Panc1 (cell line): ENCODE data around the gene GZF1. TPM values are rescaled to one million over a fixed set of nuclear protein-coding genes. Genes with fewer than 3 reads are reported as not detected.

Experiments used
- ATAC-seq: fragments of 200-7000 bp; cut with Tn5 transposase; 2 replicates; pipeline ENCODE4 v1.9.1; 2020; ENCODE audit warnings: mild to moderate bottlenecking, moderate library complexity
- BruUV-seq: library from RNA; stranded (reverse); fragments of 400-500 nt; replicated peaks from 2 replicates; lab custom pipeline; 2021; lab: Mats Ljungman, UMichigan
- CTCF ChIA-PET: fragments of 300-600 bp; sonication (Branson Sonifier 250); formaldehyde crosslinking; loops from one replicate; lab custom pipeline; 2022; ENCODE audit warnings: antibody characterized with exemption; lab: Charles Lee
- POLR2A ChIA-PET: fragments of 300-600 bp; sonication (Branson Sonifier 250); formaldehyde crosslinking; loops from one replicate; lab custom pipeline; 2022; ENCODE audit warnings: antibody characterized with exemption; lab: Charles Lee
- DNase-seq: peaks from one replicate; pipeline ENCODE4 v3.0.0-alpha.2; 2010; ENCODE audit warnings: low read depth, low spot score
- H3K27ac ChIP-seq: 2 replicates; pipeline ENCODE4 v1.5.1; 2011; ENCODE audit warnings: mild to moderate bottlenecking, low read length, inconsistent platforms
- H3K27me3 ChIP-seq: fragments of 200-500 bp; sonication (Bioruptor generic); 2 replicates; pipeline ENCODE4 v1.6.0; 2014; ENCODE audit warnings: low read length, inconsistent platforms; ENCODE audit not compliant: control insufficient read depth, insufficient read depth
- H3K36me3 ChIP-seq: fragments of 200-500 bp; sonication (Bioruptor generic); 2 replicates; pipeline ENCODE4 v1.5.1; 2014; ENCODE audit warnings: inconsistent platforms, mild to moderate bottlenecking, low read length, moderate library complexity; ENCODE audit not compliant: control insufficient read depth, insufficient read depth
- H3K4me1 ChIP-seq: 2 replicates; pipeline ENCODE4 v1.5.1; 2011; ENCODE audit warnings: inconsistent platforms, mild to moderate bottlenecking, low read length, moderate library complexity; ENCODE audit not compliant: control insufficient read depth, insufficient read depth
- H3K4me3 ChIP-seq, 2 experiments: 2 replicates each; pipeline ENCODE4 v1.5.1; 2011 to 2012; ENCODE audit warnings: low read depth in 2 of 2, low read length in 2 of 2, mild to moderate bottlenecking in 2 of 2, inconsistent platforms in 1 of 2, moderate library complexity in 1 of 2
- H3K9me3 ChIP-seq: fragments of 200-500 bp; sonication (Bioruptor generic); 2 replicates; pipeline ENCODE4 v1.5.1; 2014; ENCODE audit warnings: low read depth, mild to moderate bottlenecking, inconsistent platforms, low read length, moderate library complexity; ENCODE audit not compliant: control insufficient read depth, insufficient read depth
- POLR2AphosphoS5 ChIP-seq: IDR thresholded peaks from 2 replicates; pipeline ENCODE4 v1.6.1; 2012; ENCODE audit warnings: mild to moderate bottlenecking, low read depth, low read length, moderate library complexity
- SIN3A ChIP-seq: IDR thresholded peaks from 2 replicates; pipeline ENCODE4 v1.6.1; 2012; ENCODE audit warnings: low read depth, mild to moderate bottlenecking, low read length, moderate library complexity, borderline replicate concordance; ENCODE audit not compliant: insufficient read depth
- TCF7L2 ChIP-seq: IDR thresholded peaks from 2 replicates; pipeline ENCODE4 v1.6.1; 2011; ENCODE audit warnings: mild to moderate bottlenecking, low read depth, low read length, inconsistent platforms
- in situ Hi-C: cut with HindIII; loops from 2 replicates; pipeline ENCODE4 v1.10.0; 2016; ENCODE audit warnings: low sequenced_read_pairs, low pct_unique_long_range_greater_than_20kb
- intact Hi-C: fragments of 100-400 bp; cut with micrococcal nuclease; formaldehyde crosslinking; loops from one replicate; pipeline ENCODE4 v1.10.0; 2022; ENCODE audit not compliant: unreplicated experiment
- total RNA-seq: library from RNA; stranded (reverse); gene quantifications from one replicate; pipeline ENCODE4 v1.2.1, GENCODE V29; 2021; ENCODE audit not compliant: unreplicated experiment
- TF ChIP-seq, protein P1 (sequence below): fragments of 450-650 bp; IDR thresholded peaks from 2 replicates; pipeline ENCODE4 v1.5.1; 2017; ENCODE audit warnings: mild to moderate bottlenecking
- TF ChIP-seq, protein P2 (sequence below), 2 experiments: IDR thresholded peaks; 2 replicates each; pipeline ENCODE4 v1.6.1; 2011 to 2012; ENCODE audit warnings: low read depth in 2 of 2, control low read depth in 1 of 2, low read length in 1 of 2, mild to moderate bottlenecking in 1 of 2, moderate library complexity in 1 of 2; ENCODE audit not compliant: insufficient read depth in 1 of 2

GZF1 gene
- total RNA-seq, 1 experiment from 2014 or later, result 18.0 TPM

DNA sequence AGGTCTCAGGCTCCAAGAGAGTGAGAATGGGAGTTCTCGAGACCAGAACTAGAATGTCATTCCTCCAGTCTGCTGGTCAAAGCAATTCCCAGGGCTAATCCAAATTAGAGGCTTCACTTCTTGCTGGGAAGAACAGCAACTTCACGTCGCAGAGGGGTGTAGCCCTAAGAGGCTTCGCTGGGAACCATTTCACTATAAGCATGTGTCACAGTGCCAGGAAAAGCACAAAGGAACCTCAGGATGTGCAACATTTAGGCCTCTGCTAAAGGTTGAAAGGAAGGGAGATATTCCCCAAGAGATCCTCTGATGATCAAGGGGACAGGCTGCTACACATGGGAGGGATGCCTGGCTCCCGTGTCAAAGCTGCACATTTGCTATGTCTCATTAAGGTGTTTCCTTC is 47.3 kb upstream of the GZF1 start:
- BruUV-seq, result no TSS peak
- H3K9me3 ChIP-seq, result no peaks in the 10 kb centered on the region
- intact Hi-C loops, result no loop called here
- no peak for ATAC-seq
- H3K36me3 ChIP-seq, result no peaks in the 10 kb centered on the region
- POLR2A ChIA-PET, result no interaction called here
- H3K27ac ChIP-seq, result no peak overlapping the region
- no peak overlapping the region for H3K4me3 ChIP-seq
- DNase-seq, result no peak
- TF ChIP-seq, protein P1, sequence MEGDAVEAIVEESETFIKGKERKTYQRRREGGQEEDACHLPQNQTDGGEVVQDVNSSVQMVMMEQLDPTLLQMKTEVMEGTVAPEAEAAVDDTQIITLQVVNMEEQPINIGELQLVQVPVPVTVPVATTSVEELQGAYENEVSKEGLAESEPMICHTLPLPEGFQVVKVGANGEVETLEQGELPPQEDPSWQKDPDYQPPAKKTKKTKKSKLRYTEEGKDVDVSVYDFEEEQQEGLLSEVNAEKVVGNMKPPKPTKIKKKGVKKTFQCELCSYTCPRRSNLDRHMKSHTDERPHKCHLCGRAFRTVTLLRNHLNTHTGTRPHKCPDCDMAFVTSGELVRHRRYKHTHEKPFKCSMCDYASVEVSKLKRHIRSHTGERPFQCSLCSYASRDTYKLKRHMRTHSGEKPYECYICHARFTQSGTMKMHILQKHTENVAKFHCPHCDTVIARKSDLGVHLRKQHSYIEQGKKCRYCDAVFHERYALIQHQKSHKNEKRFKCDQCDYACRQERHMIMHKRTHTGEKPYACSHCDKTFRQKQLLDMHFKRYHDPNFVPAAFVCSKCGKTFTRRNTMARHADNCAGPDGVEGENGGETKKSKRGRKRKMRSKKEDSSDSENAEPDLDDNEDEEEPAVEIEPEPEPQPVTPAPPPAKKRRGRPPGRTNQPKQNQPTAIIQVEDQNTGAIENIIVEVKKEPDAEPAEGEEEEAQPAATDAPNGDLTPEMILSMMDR, result no peak
- TF ChIP-seq POLR2AphosphoS5, result no peak
- no peak for TF ChIP-seq SIN3A
- no peak for TF ChIP-seq TCF7L2
- TF ChIP-seq, protein P2, sequence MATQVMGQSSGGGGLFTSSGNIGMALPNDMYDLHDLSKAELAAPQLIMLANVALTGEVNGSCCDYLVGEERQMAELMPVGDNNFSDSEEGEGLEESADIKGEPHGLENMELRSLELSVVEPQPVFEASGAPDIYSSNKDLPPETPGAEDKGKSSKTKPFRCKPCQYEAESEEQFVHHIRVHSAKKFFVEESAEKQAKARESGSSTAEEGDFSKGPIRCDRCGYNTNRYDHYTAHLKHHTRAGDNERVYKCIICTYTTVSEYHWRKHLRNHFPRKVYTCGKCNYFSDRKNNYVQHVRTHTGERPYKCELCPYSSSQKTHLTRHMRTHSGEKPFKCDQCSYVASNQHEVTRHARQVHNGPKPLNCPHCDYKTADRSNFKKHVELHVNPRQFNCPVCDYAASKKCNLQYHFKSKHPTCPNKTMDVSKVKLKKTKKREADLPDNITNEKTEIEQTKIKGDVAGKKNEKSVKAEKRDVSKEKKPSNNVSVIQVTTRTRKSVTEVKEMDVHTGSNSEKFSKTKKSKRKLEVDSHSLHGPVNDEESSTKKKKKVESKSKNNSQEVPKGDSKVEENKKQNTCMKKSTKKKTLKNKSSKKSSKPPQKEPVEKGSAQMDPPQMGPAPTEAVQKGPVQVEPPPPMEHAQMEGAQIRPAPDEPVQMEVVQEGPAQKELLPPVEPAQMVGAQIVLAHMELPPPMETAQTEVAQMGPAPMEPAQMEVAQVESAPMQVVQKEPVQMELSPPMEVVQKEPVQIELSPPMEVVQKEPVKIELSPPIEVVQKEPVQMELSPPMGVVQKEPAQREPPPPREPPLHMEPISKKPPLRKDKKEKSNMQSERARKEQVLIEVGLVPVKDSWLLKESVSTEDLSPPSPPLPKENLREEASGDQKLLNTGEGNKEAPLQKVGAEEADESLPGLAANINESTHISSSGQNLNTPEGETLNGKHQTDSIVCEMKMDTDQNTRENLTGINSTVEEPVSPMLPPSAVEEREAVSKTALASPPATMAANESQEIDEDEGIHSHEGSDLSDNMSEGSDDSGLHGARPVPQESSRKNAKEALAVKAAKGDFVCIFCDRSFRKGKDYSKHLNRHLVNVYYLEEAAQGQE (IDR thresholded peaks at IDR 0.05; ENCODE audit: insufficient read depth in 1 of 2, low read depth in 2 of 2, low read length in 1 of 2), result no peak
- CTCF ChIA-PET, result no interaction called here
- no peaks in the 10 kb centered on the region for H3K4me1 ChIP-seq
- in situ Hi-C loops, result no loop called here
- no peaks in the 10 kb centered on the region for H3K27me3 ChIP-seq

DNA sequence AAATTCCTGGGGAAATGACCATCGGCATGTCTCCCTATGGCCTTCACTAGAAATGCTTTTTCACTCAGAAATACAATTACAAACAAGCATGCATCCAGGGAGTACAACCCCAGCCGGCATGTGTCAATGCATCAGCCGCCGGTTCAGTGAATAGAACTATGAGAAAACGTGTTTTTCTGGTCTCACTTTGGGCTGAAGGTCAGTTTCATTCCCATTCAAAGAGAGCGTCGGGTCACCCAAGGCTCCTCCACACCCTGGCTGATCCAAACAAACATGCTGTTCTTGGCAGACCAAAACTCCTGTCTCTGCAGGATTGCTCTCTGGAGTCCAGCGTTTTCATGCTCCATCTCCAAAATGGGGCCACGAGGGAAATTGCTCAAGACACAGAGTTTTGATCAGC is 46.9 kb upstream of the GZF1 start:
- Histone ChIP-seq H3K27ac (no peak overlapping the region), H3K4me1 (no peaks in the 10 kb centered on the region), H3K36me3 (no peaks in the 10 kb centered on the region), H3K9me3 (no peaks in the 10 kb centered on the region), H3K4me3 (no peak overlapping the region), H3K27me3 (no peaks in the 10 kb centered on the region)
- in situ Hi-C loops, result no loop called here
- no TSS peak for BruUV-seq
- intact Hi-C loops, result no loop called here
- ATAC-seq (no peak), DNase-seq (no peak)
- CTCF ChIA-PET, result no interaction called here
- TF ChIP-seq POLR2AphosphoS5, result no peak
- TF ChIP-seq SIN3A, result no peak
- TF ChIP-seq TCF7L2, result no peak
- TF ChIP-seq, protein P1, result no peak
- TF ChIP-seq, protein P2 (IDR thresholded peaks at IDR 0.05; ENCODE audit: insufficient read depth in 1 of 2, low read depth in 2 of 2, low read length in 1 of 2), result no peak
- POLR2A ChIA-PET, result no interaction called here
